HL-60 (cell line): ENCODE data around the gene EIPR1.

ENCODE experiments used
- GABPA ChIP-seq: IDR thresholded peaks from 2 replicates; pipeline ENCODE4 v1.6.1; 2012; ENCODE audit warnings: low read depth
- POLR2AphosphoS5 ChIP-seq: IDR thresholded peaks from 2 replicates; pipeline ENCODE4 v1.6.1; 2012; ENCODE audit warnings: low read depth
- SPI1 ChIP-seq: IDR thresholded peaks from 2 replicates; pipeline ENCODE4 v1.6.1; 2012; ENCODE audit warnings: low read depth, mild to moderate bottlenecking, borderline replicate concordance
- TF ChIP-seq, protein P1 (sequence below): IDR thresholded peaks from one replicate; pipeline ENCODE4 v1.5.1; 2011; ENCODE audit warnings: low read length, control low read depth, inconsistent platforms; ENCODE audit not compliant: insufficient read depth
- TF ChIP-seq, protein P2 (sequence below): IDR thresholded peaks from 2 replicates; pipeline ENCODE4 v1.6.1; 2012; ENCODE audit warnings: low read depth; ENCODE audit not compliant: insufficient replicate concordance

DNA sequence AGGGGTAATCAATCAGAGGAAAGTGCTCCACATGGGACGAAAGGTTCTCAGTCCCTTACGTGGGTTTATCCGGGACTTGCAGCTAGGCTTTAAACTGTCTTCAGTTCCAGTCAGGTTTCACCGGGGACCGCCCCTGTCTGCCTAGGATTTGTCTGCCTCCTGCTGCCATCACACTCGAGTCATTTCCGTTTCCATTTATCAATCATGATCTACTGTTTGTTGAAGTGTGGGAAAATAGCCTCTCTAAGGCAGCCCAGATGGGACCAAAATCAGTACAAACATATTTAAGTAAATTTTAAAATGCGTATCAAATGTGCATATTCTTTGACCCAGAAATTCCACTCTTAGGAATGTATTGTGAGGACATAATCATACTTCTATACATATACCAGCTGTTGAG is 12.4 kb upstream of the EIPR1 start:
- TF ChIP-seq, protein P1, sequence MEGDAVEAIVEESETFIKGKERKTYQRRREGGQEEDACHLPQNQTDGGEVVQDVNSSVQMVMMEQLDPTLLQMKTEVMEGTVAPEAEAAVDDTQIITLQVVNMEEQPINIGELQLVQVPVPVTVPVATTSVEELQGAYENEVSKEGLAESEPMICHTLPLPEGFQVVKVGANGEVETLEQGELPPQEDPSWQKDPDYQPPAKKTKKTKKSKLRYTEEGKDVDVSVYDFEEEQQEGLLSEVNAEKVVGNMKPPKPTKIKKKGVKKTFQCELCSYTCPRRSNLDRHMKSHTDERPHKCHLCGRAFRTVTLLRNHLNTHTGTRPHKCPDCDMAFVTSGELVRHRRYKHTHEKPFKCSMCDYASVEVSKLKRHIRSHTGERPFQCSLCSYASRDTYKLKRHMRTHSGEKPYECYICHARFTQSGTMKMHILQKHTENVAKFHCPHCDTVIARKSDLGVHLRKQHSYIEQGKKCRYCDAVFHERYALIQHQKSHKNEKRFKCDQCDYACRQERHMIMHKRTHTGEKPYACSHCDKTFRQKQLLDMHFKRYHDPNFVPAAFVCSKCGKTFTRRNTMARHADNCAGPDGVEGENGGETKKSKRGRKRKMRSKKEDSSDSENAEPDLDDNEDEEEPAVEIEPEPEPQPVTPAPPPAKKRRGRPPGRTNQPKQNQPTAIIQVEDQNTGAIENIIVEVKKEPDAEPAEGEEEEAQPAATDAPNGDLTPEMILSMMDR, result no peak
- TF ChIP-seq GABPA (no peak), POLR2AphosphoS5 (no peak), SPI1 (no peak)
- TF ChIP-seq, protein P2, sequence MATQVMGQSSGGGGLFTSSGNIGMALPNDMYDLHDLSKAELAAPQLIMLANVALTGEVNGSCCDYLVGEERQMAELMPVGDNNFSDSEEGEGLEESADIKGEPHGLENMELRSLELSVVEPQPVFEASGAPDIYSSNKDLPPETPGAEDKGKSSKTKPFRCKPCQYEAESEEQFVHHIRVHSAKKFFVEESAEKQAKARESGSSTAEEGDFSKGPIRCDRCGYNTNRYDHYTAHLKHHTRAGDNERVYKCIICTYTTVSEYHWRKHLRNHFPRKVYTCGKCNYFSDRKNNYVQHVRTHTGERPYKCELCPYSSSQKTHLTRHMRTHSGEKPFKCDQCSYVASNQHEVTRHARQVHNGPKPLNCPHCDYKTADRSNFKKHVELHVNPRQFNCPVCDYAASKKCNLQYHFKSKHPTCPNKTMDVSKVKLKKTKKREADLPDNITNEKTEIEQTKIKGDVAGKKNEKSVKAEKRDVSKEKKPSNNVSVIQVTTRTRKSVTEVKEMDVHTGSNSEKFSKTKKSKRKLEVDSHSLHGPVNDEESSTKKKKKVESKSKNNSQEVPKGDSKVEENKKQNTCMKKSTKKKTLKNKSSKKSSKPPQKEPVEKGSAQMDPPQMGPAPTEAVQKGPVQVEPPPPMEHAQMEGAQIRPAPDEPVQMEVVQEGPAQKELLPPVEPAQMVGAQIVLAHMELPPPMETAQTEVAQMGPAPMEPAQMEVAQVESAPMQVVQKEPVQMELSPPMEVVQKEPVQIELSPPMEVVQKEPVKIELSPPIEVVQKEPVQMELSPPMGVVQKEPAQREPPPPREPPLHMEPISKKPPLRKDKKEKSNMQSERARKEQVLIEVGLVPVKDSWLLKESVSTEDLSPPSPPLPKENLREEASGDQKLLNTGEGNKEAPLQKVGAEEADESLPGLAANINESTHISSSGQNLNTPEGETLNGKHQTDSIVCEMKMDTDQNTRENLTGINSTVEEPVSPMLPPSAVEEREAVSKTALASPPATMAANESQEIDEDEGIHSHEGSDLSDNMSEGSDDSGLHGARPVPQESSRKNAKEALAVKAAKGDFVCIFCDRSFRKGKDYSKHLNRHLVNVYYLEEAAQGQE, result no peak
